Uterus (tissue), 4 donors: ENCODE measurements around the gene AHDC1. TPM values are rescaled to one million over a fixed set of nuclear protein-coding genes. Genes with fewer than 3 reads are reported as not detected.

Experiments used
- DNase-seq, 2 donors: peaks; one replicate each; pipeline ENCODE4 v3.0.0-alpha.2; 2019 to 2020
- H3K27ac ChIP-seq, 2 donors: fragments of 200-600 bp; sonication (generic); 1 replicate in 1 of 2; 2 replicates in 1 of 2; pipeline ENCODE4 v1.5.1; 2016 to 2018
- H3K27me3 ChIP-seq, 2 donors: fragments of 200-600 bp; sonication (generic); one replicate each; pipeline ENCODE4 v1.5.1; 2018 to 2019; ENCODE audit warnings: control low read depth in 1 of 2
- H3K36me3 ChIP-seq, 2 donors: fragments of 200-600 bp; sonication (generic); one replicate each; pipeline ENCODE4 v1.5.1; 2019; ENCODE audit warnings: control low read depth in 1 of 2
- H3K4me1 ChIP-seq, 2 donors: fragments of 200-600 bp; sonication (generic); one replicate each; pipeline ENCODE4 v1.5.1; 2018 to 2019; ENCODE audit warnings: control low read depth in 1 of 2
- H3K4me3 ChIP-seq, 2 donors: fragments of 200-600 bp; sonication (generic); 1 replicate in 1 of 2; 2 replicates in 1 of 2; pipeline ENCODE4 v1.5.1; 2018 to 2019; ENCODE audit warnings: mild to moderate bottlenecking in 1 of 2
- H3K9me3 ChIP-seq, 2 donors: fragments of 200-600 bp; sonication (generic); one replicate each; pipeline ENCODE4 v1.5.1; 2019; ENCODE audit warnings: control low read depth in 1 of 2
- POLR2A ChIP-seq, 2 donors: fragments of 450-650 bp; IDR thresholded peaks; one replicate each; pipeline ENCODE4 v1.6.1; 2016; ENCODE audit warnings: antibody characterized with exemption in 2 of 2, mild to moderate bottlenecking in 1 of 2, moderate library complexity in 1 of 2
- intact Hi-C: fragments of 100-400 bp; cut with DNase I; formaldehyde crosslinking; loops from one replicate; pipeline ENCODE4 v1.15.1; 2023; ENCODE audit warnings: low total_unique reads
- total RNA-seq, 4 donors: library from RNA; depleted of rRNA in 3 of 4; stranded (reverse); fragments of >200 nt in 3 of 4; gene quantifications; one replicate each; pipeline versions ENCODE4 v1.1.0 to v1.2.4, GENCODE V29; 2014 to 2023
- TF ChIP-seq, protein P1 (sequence below), 4 experiments: fragments of 200-600 bp in 2 of 4; fragments of 450-650 bp in 2 of 4; sonication (generic) in 2 of 4; IDR thresholded peaks; one replicate each; pipeline ENCODE4 v1.5.1; 2016 to 2019; ENCODE audit warnings: antibody characterized with exemption in 4 of 4, mild to moderate bottlenecking in 2 of 4, moderate library complexity in 1 of 4
- donor health status: DM: yes; HTN: yes; CAD: no.

AHDC1 gene
- total RNA-seq, 4 donors from 2014 or later: 11.2 to 179 (median 50.7) TPM

DNA sequence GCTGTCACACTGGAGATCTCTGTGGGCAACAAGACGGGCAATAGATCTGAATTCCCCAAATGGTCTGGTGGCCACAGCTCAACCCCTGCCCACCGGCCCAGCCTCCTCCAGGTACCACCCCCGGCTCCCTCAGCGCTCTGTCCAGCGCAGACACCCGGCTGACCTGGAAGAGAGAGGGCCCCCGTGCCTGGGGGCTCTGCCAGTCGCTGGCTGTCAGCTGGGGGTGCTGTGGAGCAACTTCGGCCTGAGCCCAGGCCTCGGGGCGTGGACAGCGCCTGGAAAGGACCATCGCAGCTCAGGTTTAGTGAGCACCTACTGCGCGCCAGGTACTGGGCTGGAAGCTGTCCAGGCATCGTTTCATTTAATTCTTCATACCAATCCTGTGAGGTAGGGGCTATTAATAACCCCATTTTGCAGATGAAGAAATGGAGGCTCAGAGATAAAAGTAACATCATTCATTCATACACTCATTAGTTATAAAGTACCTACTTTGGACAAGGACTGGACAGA lies 51.0 kb downstream of the AHDC1 start:
- no peaks in the 10 kb centered on the region for H3K36me3 ChIP-seq
- H3K27me3 ChIP-seq: no peaks in the 10 kb centered on the region
- H3K9me3 ChIP-seq: no peaks in the 10 kb centered on the region
- intact Hi-C loops: no loop called here
- H3K4me3 ChIP-seq: no peak overlapping the region
- no peak for TF ChIP-seq POLR2A (IDR thresholded peaks at IDR 0.05)
- TF ChIP-seq, protein P1, sequence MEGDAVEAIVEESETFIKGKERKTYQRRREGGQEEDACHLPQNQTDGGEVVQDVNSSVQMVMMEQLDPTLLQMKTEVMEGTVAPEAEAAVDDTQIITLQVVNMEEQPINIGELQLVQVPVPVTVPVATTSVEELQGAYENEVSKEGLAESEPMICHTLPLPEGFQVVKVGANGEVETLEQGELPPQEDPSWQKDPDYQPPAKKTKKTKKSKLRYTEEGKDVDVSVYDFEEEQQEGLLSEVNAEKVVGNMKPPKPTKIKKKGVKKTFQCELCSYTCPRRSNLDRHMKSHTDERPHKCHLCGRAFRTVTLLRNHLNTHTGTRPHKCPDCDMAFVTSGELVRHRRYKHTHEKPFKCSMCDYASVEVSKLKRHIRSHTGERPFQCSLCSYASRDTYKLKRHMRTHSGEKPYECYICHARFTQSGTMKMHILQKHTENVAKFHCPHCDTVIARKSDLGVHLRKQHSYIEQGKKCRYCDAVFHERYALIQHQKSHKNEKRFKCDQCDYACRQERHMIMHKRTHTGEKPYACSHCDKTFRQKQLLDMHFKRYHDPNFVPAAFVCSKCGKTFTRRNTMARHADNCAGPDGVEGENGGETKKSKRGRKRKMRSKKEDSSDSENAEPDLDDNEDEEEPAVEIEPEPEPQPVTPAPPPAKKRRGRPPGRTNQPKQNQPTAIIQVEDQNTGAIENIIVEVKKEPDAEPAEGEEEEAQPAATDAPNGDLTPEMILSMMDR (IDR thresholded peaks at IDR 0.05): no peak
- H3K4me1 ChIP-seq: peaks cover 14 to 26% of the 10 kb centered on the region in 2 donors
- DNase-seq: no peak
- H3K27ac ChIP-seq: peak overlapping the region; percentile 88 to 93

GRCh38 chr1:27551953-27552312 lies 52.0 kb downstream of the AHDC1 start:
- intact Hi-C loops: no loop called here
- TF ChIP-seq POLR2A (IDR thresholded peaks at IDR 0.05): no peak
- TF ChIP-seq, protein P1 (IDR thresholded peaks at IDR 0.05): no peak
- Histone ChIP-seq H3K4me3 (no peak overlapping the region), H3K27me3 (no peaks in the 10 kb centered on the region), H3K9me3 (no peaks in the 10 kb centered on the region), H3K27ac (peak overlapping the region in 1 of 2 donors; percentile 93), H3K36me3 (no peaks in the 10 kb centered on the region), H3K4me1 (peaks cover 10 to 34% of the 10 kb centered on the region in 2 donors)
- DNase-seq: no peak

DNA sequence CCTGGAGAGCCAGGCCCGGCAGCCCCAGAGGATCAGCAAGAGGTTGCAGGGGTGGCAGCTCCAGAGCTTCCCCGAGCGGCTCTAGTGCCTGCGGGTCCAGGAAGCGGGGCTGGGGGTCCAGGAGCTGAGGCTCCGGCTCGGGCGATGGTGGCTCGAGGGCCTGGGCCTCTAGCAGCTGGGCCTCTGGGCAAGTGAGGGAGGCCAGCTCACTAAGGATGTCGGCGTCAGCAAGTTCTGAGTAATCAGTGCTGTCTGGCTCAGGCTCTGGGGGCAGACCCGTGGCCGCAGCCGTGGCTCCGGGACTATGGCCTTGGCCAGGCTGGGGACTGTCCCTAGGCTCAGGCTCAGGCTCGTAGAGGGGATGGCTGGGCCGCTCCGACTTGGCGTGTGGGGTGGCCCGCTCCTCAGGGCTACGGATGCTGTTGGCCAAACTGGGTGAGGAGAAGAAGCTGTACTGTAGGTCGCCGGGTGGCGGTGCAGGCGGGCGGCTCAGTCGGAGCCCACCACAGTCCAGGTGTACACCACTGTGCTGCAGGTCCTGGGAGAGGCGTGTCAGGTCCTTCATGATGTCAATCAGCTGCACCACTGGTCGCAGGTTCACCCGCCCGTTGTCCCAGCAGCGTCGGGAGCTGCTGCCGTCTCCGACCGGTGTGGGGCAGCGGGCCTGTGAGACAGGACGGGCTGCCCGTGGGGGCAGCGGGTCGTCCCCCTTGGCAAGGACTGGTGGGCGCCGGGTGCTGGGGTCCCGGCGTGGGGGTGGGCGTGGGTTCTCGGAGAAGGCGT lies 52.6 kb downstream of the AHDC1 start:
- H3K9me3 ChIP-seq: no peaks in the 10 kb centered on the region
- peaks cover 13 to 32% of the 10 kb centered on the region in 2 donors for H3K4me1 ChIP-seq
- no peaks in the 10 kb centered on the region for H3K27me3 ChIP-seq
- TF ChIP-seq POLR2A (IDR thresholded peaks at IDR 0.05): no peak
- TF ChIP-seq, protein P1 (IDR thresholded peaks at IDR 0.05): no peak
- intact Hi-C loops: no loop called here
- H3K36me3 ChIP-seq: no peaks in the 10 kb centered on the region
- DNase-seq: no peak
- no peak overlapping the region for H3K4me3 ChIP-seq
- peak overlapping the region; percentile 2 to 4 for H3K27ac ChIP-seq

- peak overlapping the region; percentile 2 to 4 for H3K27ac ChIP-seq
- TF ChIP-seq, protein P1 (IDR thresholded peaks at IDR 0.05): no peak
- TF ChIP-seq POLR2A (IDR thresholded peaks at IDR 0.05): no peak
Observed at GRCh38 chr1:27550510-27551169, 53.3 kb downstream of the AHDC1 start.

More at GRCh38 chr1:27550510-27551169, 53.3 kb downstream of the AHDC1 start:
- H3K27me3 ChIP-seq: no peaks in the 10 kb centered on the region
- no peak overlapping the region for H3K4me3 ChIP-seq
- intact Hi-C loops: no loop called here
- H3K36me3 ChIP-seq: no peaks in the 10 kb centered on the region
- peaks cover 17 to 32% of the 10 kb centered on the region in 2 donors for H3K4me1 ChIP-seq
- H3K9me3 ChIP-seq: no peaks in the 10 kb centered on the region
- no peak for DNase-seq
